Panc1 (cell line): Measurements from ENCODE around the gene DEK. TPM values are rescaled to one million over a fixed set of nuclear protein-coding genes. Genes with fewer than 3 reads are reported as not detected.

Experiments used
- ATAC-seq: fragments of 200-7000 bp; cut with Tn5 transposase; 2 replicates; pipeline ENCODE4 v1.9.1; 2020; ENCODE audit warnings: mild to moderate bottlenecking, moderate library complexity
- BruUV-seq: library from RNA; stranded (reverse); fragments of 400-500 nt; replicated peaks from 2 replicates; lab custom pipeline; 2021; lab: Mats Ljungman, UMichigan
- CTCF ChIA-PET: fragments of 300-600 bp; sonication (Branson Sonifier 250); formaldehyde crosslinking; loops from one replicate; lab custom pipeline; 2022; ENCODE audit warnings: antibody characterized with exemption; lab: Charles Lee
- POLR2A ChIA-PET: fragments of 300-600 bp; sonication (Branson Sonifier 250); formaldehyde crosslinking; loops from one replicate; lab custom pipeline; 2022; ENCODE audit warnings: antibody characterized with exemption; lab: Charles Lee
- DNase-seq: peaks from one replicate; pipeline ENCODE4 v3.0.0-alpha.2; 2010; ENCODE audit warnings: low read depth, low spot score
- H3K27ac ChIP-seq: 2 replicates; pipeline ENCODE4 v1.5.1; 2011; ENCODE audit warnings: mild to moderate bottlenecking, low read length, inconsistent platforms
- H3K27me3 ChIP-seq: fragments of 200-500 bp; sonication (Bioruptor generic); 2 replicates; pipeline ENCODE4 v1.6.0; 2014; ENCODE audit warnings: low read length, inconsistent platforms; ENCODE audit not compliant: control insufficient read depth, insufficient read depth
- H3K36me3 ChIP-seq: fragments of 200-500 bp; sonication (Bioruptor generic); 2 replicates; pipeline ENCODE4 v1.5.1; 2014; ENCODE audit warnings: inconsistent platforms, mild to moderate bottlenecking, low read length, moderate library complexity; ENCODE audit not compliant: control insufficient read depth, insufficient read depth
- H3K4me1 ChIP-seq: 2 replicates; pipeline ENCODE4 v1.5.1; 2011; ENCODE audit warnings: inconsistent platforms, mild to moderate bottlenecking, low read length, moderate library complexity; ENCODE audit not compliant: control insufficient read depth, insufficient read depth
- H3K4me3 ChIP-seq, 2 experiments: 2 replicates each; pipeline ENCODE4 v1.5.1; 2011 to 2012; ENCODE audit warnings: low read depth in 2 of 2, low read length in 2 of 2, mild to moderate bottlenecking in 2 of 2, inconsistent platforms in 1 of 2, moderate library complexity in 1 of 2
- H3K9me3 ChIP-seq: fragments of 200-500 bp; sonication (Bioruptor generic); 2 replicates; pipeline ENCODE4 v1.5.1; 2014; ENCODE audit warnings: low read depth, mild to moderate bottlenecking, inconsistent platforms, low read length, moderate library complexity; ENCODE audit not compliant: control insufficient read depth, insufficient read depth
- CTCF ChIP-seq: fragments of 450-650 bp; IDR thresholded peaks from 2 replicates; pipeline ENCODE4 v1.5.1; 2017; ENCODE audit warnings: mild to moderate bottlenecking
- POLR2AphosphoS5 ChIP-seq: IDR thresholded peaks from 2 replicates; pipeline ENCODE4 v1.6.1; 2012; ENCODE audit warnings: mild to moderate bottlenecking, low read depth, low read length, moderate library complexity
- REST ChIP-seq, 2 experiments: IDR thresholded peaks; 2 replicates each; pipeline ENCODE4 v1.6.1; 2011 to 2012; ENCODE audit warnings: low read depth in 2 of 2, control low read depth in 1 of 2, low read length in 1 of 2, mild to moderate bottlenecking in 1 of 2, moderate library complexity in 1 of 2; ENCODE audit not compliant: insufficient read depth in 1 of 2
- SIN3A ChIP-seq: IDR thresholded peaks from 2 replicates; pipeline ENCODE4 v1.6.1; 2012; ENCODE audit warnings: low read depth, mild to moderate bottlenecking, low read length, moderate library complexity, borderline replicate concordance; ENCODE audit not compliant: insufficient read depth
- TCF7L2 ChIP-seq: IDR thresholded peaks from 2 replicates; pipeline ENCODE4 v1.6.1; 2011; ENCODE audit warnings: mild to moderate bottlenecking, low read depth, low read length, inconsistent platforms
- in situ Hi-C: cut with HindIII; loops from 2 replicates; pipeline ENCODE4 v1.10.0; 2016; ENCODE audit warnings: low sequenced_read_pairs, low pct_unique_long_range_greater_than_20kb
- intact Hi-C: fragments of 100-400 bp; cut with micrococcal nuclease; formaldehyde crosslinking; loops from one replicate; pipeline ENCODE4 v1.10.0; 2022; ENCODE audit not compliant: unreplicated experiment
- total RNA-seq: library from RNA; stranded (reverse); gene quantifications from one replicate; pipeline ENCODE4 v1.2.1, GENCODE V29; 2021; ENCODE audit not compliant: unreplicated experiment

DEK gene
- total RNA-seq, 1 experiment from 2014 or later, result 177 TPM

GRCh38 chr6:18263418-18264218 lies 712 bp downstream of the DEK start:
- H3K4me1 ChIP-seq, result peaks cover 23% of the 10 kb centered on the region
- H3K36me3 ChIP-seq, result peaks cover 3% of the 10 kb centered on the region; the same call in 1 of the 2 replicates
- in situ Hi-C loops (no loop called here), intact Hi-C loops (no loop called here)
- ChIA-PET POLR2A (no interaction called here), CTCF (interaction anchor here (0.6 kb wide), 1 partner anchor 276 kb away, joined by 4 read pairs; the partner anchor contains the start of gene KIF13A)
- no peak for DNase-seq
- no peaks in the 10 kb centered on the region for H3K27me3 ChIP-seq
- TF ChIP-seq SIN3A (no peak), TCF7L2 (no peak)
- H3K27ac ChIP-seq, result peak overlapping the region; percentile 88
- peak; percentile 37 for ATAC-seq
- peaks cover 5% of the 10 kb centered on the region; the same call in 1 of the 2 replicates for H3K9me3 ChIP-seq
- TSS peak; percentile 88 for BruUV-seq
- H3K4me3 ChIP-seq, result peak overlapping the region; percentile 83 to 93

GRCh38 chr6:18262702-18263417 lies 1.5 kb downstream of the DEK start:
- intact Hi-C loops, result no loop called here
- H3K4me1 ChIP-seq, result peaks cover 23% of the 10 kb centered on the region
- H3K27me3 ChIP-seq, result no peaks in the 10 kb centered on the region
- peak overlapping the region; percentile 83 to 93 for H3K4me3 ChIP-seq
- TF ChIP-seq REST (IDR thresholded peaks at IDR 0.05; ENCODE audit: insufficient read depth in 1 of 2, low read depth in 2 of 2, low read length in 1 of 2), result no peak
- TF ChIP-seq TCF7L2, result no peak
- no peak for TF ChIP-seq SIN3A
- no peak for TF ChIP-seq POLR2AphosphoS5
- TF ChIP-seq CTCF, result no peak
- ChIA-PET CTCF (no interaction called here), POLR2A (interaction anchor here (0.7 kb wide), 1 partner anchor 173 kb away, joined by 5 read pairs; no protein-coding TSS in a partner anchor)
- in situ Hi-C loops, result no loop called here
- H3K9me3 ChIP-seq, result peaks cover 5% of the 10 kb centered on the region; the same call in 1 of the 2 replicates
- ATAC-seq, result no peak
- no TSS peak for BruUV-seq
- H3K36me3 ChIP-seq, result peaks cover 9% of the 10 kb centered on the region
- no peak for DNase-seq
- H3K27ac ChIP-seq, result peak overlapping the region; percentile 88
